ENCODE data around the gene PTPRN2.
"Not testable (repeated sequence)": the region's sequence is repeated elsewhere in the genome, so short reads cannot be mapped to it uniquely, and the experiment has no call there.

PTPRN2 gene

DNA sequence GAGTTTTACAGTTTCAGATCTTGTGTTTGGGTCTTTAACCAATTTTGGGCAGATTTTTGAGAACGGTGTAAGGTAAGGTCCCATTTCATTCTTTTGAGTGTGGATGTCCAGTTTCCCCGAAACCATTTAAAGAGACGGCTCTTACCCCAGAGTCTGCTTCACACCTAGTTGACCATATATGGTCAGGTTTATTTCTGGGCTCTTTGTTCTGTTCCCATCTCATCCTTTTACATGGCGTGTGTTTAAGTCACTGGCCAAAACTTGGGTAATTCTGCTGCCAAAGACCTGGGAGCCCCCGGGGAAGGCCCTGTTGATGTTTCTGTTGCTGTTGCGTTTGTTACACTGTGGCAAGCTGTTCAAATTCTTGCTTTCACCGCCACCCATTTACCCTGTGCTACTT is 120.1 kb downstream of the PTPRN2 start:
- no peak for DNase-seq (ENCODE audit: low spot score)

DNA sequence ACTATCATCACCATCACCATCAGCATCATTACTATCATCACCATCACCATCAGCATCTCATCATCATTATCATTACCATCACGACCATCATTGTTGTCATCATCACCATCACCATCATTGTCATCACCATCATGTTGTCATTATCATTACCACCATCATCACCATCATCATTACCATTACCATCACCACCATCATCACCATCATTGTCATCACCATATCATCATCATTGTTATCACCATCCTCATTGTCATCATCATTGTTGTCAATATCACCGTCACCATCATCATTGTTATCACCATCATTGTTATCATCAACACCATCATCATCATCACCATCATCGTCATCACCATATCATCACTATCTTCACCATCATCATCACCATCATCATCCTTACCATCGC is 124.3 kb downstream of the PTPRN2 start:
- DNase-seq (ENCODE audit: low spot score), result no peak

DNA sequence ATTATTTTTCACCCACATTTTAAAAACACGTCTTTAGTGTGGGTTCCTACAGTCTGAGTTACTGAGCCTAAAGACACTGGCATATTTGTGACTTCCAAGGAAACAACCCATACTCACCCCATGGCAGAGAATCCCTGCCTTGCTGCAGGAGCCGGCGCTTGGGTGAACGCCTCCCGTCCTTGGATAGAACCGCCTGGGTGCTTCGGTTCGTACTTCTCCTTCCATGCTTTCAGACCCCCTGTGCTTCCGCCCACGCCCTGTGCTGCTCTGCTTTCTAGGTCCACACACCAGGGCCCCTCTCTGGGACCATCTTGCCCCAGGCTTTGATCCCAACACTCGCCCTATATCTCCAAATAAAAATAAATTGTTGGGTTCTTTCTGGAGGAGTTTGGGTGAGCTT is 125.8 kb downstream of the PTPRN2 start:
- no peak for DNase-seq (ENCODE audit: low spot score)

DNA sequence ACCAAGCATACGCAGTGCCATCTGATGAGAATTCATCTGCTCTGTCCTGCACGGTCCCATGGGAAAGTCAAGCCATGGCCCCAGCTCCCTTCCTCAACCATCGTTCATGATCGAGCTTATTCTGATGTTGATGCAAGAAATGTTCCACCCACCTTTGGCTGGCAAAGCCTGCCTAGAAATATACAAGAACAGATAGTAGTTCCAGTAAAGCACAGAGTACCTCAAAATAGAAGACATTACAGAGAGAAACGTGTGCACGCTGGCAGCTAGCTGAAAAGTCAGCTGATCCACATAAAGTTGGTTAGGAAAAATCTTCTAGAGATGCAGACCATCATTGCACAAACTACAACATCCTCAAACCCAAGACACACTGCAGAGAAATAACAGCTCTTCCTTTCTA is 127.0 kb downstream of the PTPRN2 start:
- DNase-seq (ENCODE audit: low spot score), result no peak

DNA sequence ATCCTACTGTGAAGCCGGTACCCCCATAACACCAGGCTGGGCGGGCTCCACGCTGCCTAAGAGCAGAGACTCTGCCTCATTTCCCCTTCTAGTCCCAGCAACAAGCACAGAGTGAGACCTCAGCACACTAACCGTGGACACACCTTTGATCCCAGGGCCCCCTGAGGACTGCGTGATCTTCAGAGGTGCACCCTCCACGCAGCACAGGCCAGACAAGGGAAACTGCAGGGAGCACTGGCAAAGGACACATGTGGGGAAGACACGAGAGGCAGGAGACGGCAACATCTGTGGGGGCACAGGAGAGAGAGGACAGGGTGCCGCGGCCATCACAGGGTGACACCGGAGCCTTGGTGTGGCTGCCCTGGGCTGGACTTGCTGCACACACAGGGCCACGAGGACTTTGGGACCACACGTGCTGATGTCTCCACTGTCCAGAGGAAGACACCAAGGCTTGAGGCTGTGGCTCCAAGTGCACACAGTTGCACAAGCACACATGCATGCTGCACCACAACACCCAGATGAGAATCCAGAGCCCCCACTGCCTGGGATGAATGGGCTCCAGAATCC is 128.8 kb downstream of the PTPRN2 start:
- DNase-seq (ENCODE audit: low spot score), result no peak

DNA sequence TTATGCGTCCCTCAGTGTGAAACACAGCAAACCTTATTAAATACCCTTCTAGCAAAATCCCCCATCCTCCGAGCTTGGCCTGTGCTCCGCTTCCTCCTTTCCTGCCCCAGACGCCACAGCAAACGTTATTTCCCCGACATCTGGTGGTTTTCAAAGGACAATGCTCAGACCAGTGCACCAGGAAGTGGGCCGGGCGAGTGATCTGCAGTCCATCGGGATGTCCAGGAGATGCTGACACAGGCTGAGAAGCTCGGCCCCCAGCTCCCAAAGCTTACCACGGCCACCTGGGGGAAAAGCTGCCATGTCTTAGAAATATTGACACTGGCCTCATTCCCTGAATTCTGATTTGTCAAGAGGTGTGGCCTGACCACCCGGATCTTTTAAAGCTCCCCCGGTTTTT is 129.5 kb downstream of the PTPRN2 start:
- DNase-seq (ENCODE audit: low spot score), result no peak

DNA sequence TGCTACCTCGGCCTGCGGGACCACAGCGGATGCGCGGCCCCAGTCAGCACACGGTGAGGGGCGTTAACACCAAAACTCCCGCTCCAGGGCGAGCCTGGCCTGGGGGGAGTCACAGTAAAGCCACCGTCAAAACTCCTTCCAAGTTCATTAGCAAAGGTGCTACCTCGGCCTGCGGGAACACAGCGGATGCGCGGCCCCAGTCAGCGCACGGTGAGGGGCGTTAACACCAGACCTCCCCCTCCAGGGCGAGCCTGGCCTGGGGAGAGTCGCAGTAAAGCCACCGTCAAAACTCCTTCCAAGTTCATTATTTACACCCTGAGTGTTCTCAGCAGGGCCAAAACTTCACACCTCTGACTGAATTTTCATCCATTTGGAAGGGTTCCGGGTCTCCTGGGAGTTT is 130.0 kb downstream of the PTPRN2 start:
- not testable (repeated sequence) for DNase-seq (ENCODE audit: low spot score)

DNA sequence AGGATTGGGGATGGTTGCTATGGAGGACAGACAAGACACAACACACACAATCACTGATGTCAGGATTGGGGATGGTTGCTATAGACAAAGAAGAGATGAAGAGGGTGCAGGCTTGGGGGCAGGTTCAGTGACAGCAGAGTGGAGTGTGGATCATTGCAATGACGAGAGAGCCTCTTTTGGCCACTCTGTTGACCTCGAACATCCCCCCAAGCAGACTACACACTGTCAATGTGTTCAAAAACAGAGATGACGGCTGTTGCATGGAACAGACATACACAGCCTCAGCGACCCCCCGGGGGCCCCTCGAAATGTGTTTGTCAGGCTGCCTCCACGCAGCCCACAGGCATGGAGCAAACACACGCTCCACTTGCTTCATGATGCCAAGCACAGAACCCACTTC is 133.0 kb downstream of the PTPRN2 start:
- no peak for DNase-seq (ENCODE audit: low spot score)

DNA sequence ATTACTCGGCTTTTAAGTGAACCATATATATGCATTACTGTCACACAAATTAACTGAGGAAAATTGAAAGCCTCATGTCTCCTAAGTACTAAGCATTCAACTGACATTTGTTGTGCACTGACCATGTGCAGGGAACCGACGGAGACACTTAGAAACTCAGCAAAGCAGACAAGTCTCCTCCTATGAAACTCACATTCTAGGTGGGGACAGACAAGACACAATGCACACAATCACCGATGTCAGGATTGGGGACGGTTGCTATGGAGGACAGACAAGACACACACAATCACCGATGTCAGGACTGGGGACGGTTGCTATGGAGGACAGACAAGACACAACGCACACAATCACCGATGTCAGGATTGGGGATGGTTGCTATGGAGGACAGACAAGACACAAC is 134.0 kb downstream of the PTPRN2 start:
- DNase-seq (ENCODE audit: low spot score), result no peak

DNA sequence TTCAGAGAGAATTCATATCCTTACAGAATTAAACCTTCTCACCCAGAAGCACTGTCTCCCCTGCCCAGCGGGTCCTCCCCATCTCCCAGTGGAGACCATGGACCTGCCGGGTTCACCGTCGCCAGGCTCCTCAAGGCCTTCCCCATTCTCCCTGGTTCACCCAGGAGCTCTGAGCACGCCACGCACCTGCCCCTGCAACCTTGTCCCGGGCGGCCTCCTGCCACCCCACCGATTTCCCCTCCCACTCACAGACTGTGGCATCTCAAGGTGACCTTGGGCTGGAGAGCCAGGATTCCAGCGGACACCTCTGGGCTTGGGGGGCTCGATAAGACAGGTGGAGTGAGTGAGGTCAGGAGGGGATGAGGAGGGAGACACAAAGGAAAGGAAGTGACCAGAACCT is 135.3 kb downstream of the PTPRN2 start:
- DNase-seq (ENCODE audit: low spot score), result no peak

DNA sequence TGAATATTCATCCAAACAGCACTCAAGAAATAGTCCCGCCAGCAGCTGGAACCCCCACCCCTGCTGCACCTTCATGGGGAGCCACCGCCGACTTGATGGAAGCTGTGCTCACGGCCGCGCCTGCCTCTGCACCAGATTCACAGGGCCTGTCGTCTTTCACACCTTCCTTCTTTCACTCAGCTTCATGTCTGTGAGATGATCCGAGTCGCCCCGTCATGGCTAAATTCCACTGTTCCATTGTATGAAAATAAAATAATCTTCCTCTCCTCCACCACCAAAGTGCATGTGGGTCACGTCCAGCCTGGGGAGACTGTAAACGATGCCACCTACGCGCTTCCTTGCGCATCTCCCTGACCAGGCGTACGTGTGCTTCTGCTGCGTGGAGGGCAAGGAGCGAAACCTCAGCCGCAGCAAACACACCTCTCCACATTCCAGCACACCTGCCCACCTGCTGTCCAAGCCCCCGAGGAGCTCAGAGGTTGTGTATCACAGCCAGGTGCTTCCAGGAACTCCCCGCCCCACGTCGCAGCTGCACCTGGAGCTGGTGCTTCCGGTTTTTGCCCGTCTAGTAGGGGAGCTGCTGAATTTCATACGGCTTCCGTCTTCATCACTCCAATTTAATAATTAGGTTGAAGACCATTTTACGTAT is 137.0 kb downstream of the PTPRN2 start:
- no peak for DNase-seq (ENCODE audit: low spot score)

DNA sequence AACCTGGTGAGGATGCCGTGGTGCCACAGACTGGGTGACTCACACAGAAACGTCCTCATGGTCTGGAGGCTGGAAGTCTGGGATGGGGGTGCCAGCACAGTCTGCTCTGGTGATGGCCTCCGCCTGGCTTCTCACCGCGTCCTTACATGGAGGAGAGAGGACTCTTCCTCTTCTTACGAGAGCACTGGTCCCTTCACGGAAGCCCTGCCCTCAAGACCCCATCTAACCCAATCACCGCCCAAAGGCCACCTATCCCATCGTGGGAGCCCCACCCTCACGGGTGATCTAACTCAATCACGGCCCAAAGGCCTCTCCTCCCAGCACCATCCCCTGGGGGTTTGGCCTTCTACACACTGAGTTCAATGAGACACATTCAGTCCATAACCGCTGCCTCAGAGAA is 137.7 kb downstream of the PTPRN2 start:
- no peak for DNase-seq (ENCODE audit: low spot score)

DNA sequence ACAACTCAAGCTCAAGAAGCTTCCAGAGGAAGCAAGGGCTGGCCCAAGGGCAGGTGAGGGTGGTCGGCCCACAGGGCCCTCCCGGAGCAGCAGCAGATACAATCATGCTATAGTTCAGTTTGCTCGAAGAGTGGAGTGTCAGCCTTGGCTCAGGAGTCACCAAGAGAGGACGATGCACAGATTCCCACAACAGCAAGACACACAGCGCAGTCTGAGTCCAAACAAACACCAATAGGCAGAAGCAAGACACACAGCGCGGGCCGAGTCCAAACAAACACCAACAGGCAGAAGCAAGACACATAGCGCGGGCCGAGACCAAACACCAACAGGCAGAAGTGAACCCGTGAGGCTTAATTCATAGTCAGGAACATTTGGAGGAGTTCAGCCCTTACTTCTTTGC is 138.4 kb downstream of the PTPRN2 start:
- no peak for DNase-seq (ENCODE audit: low spot score)

DNA sequence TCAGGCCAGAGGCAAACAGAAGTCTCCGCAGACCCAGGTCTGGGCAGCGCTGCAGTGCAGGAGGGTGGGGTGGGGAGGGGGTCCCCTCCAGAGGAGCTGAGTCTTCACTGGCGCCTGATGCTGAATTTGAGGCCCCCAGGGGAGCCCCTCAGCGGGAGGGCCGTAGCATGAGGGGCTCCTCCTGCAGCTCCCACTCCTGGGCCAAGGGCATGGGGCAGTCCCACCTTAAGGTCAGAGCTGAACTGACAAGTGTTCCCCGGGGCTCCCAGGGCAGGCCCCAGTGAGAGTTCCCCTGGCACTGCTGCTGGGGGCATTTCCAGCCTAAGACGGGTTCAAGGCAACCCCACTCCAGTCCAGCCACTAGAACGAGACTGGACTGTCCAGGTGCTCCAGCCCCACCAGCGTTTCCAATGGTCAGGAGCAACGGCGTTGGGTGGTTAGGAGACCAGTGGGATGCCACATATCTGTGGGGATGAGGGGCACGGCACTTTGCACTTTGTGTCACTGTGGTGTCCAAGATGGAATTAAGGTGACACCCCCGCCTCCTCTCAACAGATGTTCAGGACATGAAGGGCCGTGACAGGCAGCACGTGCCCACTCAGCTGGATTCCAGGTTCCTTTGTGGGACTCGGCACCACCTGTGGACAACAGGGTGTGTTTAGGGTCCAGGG is 139.1 kb downstream of the PTPRN2 start:
- DNase-seq (ENCODE audit: low spot score), result no peak

DNA sequence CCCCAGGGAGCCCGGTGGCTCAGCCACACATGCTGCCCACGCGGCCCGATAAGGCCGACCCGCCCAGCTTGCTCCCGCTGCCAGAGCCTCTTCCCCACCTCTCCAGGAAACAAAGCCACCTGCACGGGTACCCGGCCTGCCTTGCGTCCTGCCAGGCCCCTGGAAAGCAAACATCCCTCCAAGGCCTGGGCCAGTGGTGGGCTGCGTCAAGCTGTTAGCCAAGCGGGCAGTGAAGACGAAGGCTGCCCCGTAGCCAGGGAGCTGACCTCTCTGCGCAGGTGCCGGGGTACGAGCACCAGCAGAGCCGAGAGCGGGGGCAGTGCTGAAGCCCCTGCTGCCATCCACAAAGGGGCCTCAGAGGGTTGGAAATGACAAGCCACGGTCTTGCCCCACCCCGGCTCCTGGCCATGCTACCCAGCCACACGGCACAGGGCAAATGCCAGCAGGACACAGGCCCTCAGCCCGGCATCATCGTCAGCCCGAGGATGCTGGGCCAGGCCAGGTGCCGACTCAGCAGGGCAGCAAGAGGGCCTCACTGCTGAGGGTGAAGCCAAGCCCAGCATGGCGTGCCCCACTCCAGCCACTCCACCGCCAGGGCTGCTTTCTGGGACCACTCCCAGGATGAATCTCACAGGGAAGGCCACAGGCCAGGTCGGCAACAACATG is 140.0 kb downstream of the PTPRN2 start:
- DNase-seq (ENCODE audit: low spot score), result no peak

DNA sequence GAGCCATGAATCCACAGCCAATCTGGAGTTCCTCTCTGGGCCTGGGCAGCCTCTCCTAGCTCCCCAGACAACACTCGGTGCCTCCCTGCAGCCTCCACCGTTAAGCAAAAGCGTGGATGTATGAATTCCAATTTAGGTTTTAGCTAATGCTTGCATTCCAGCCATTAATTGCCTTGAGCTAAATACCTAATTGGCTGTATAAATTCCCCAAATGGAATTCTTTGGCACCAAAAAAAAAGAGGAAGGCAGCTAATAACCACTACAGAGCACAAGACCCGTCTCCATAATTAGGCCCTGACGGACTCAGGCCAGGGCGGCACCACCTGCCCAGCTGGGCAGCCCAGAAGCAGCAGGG is 140.5 kb downstream of the PTPRN2 start:
- no peak for DNase-seq (ENCODE audit: low spot score)

DNA sequence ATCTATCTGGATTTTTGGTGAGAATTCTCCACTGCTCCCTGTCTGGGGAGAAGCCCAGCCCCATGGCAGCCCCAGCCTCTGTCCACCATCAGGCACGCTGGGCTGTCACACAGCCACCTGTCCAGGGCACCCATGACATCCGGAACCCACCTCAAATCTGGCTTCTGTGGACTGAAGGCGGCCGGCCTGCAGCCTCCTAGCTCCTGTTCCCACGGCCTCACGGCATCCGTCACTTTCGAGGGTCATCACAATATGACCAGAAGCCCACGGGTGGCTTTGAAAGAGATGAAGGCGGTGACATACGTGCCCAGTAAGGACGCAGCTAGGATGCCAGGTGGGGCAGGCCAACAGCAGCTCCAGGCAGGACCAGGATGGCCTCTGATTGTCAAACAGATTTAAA is 140.9 kb downstream of the PTPRN2 start:
- no peak for DNase-seq (ENCODE audit: low spot score)

DNA sequence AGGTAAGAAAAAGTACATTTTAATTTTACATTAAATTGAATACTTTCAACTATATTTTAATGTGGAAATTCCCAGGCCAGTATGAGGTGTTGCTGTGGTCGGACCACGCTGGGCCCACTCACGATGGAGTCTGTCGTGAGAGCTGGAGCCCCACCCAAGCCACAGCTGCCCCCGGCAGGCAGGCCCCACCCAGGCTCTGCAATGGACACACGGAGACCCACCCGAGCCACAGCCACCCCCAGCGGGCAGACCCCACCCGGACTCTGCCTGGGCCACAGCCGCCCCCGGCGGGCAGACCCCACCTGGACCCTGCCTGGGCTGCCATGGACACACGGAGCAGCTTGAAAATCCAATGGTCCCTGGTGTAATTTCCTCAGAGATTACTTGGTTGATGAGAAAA is 141.3 kb downstream of the PTPRN2 start:
- no peak for DNase-seq (ENCODE audit: low spot score)

DNA sequence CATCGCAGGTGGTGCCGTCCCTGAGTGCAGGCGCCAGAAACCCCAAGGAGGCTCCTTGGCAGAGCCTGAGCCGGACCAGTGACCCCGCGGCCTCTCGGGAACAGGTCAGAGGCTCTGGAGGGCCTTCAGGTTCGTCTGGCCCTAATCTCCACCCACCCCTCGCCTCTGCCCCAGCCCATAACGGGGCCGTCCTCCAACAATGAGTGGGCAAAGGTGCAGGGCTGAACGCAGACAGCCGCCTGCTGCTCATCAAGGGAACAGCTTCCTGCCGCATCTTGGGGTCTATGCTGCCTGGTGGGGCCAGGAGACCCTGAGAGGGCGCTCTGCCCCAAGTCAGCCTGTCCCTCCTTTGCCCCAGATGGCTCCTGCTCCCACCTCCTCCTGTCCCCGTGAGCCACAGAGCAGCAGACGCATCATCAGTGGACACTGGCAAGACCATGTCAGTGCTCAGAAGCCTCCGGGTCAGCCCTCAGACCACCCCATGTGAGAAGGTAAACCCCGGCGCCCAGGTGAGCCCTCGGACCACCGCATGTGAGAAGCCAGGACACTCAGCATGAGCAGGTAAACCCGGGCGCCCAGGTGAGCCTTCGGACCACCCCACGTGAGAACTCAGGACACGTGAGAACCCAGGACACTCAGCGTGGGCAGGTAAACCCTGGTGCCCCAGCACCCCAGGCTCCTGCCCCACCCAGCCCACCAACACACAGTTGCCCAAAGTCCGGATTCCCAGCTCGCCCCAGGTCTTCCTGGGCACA is 142.0 kb downstream of the PTPRN2 start:
- no peak for DNase-seq (ENCODE audit: low spot score)

DNA sequence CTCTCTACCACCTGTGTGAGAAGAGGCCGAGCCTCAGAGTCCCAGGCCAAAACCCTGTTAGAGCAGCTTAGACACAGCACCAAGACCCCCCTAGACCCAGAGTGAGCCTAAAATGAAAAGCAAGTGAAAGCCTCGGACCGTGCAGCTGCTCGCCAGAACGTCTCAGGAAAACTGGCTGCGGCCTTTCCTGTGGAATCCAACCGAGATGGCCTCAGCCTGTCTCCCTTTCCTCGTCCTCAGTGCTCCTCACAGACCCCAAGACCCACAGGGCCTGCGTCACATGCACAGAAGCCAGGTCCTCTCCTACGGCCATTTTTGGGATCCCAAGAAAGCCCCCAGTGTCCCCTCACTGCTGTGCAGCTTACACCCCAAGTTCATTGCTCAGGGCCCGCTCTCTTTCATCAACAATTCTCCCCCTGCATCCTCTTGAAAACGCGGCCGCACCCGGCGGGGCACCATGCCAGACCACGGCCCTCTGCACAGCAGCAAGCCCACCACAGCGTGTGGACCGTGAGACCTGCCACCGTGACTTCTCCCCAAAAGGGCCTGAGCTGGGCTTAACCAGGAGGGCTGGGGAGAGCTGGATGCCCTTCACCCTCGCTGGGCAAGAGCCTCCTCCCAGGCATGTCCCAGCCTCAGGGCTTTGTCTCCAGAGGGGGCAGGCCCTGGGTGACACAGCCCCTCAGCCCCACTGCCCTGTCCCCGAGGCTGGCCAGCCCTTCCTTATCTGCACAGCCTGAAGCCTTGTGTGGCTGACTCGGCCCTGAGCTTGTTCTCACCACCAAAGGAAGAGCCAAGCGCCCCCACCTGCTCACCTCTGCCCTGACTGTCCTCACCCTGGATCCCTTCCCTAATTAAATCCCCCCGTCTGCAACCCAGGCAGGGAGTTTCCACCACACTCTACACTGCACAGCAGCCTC is 142.9 kb downstream of the PTPRN2 start:
- no peak for DNase-seq (ENCODE audit: low spot score)

DNA sequence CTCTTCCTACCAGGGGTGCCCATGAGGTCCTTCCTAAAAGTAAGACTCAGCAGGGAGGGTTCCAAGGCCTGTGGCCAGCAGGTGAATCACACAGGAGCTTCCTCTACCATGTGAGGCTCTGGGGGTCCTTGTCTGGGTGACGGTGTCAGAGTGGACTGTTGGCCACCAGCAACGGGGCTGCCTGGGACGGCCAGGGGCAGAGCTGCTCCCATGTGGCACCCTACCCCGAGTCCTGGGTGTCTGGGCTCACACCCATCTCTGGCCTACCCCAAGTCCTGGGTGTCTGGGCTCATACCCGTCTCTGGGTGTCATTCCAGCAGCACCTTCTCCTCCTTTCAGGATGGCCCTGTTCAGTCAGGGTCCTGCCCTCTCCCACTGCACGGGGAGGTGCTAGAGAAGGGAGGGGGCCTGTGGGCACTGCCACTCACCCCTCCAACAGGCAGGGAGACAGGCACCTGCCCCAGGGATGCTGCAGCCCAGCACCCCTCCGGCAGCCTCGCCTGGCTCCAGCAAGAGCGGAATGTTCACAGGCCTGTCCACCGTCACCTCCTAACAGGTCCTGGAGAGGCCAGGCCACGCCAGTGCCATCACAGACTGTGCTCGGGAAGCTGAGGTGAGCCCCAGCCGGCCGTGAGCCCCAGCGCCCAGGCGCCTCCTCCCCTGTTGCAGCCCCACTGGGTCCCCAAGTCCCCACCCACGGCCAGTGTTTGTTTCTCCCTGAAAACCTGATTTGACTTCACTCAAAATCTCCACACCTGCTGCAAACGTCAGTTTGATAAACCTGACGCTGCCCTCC is 143.7 kb downstream of the PTPRN2 start:
- no peak for DNase-seq (ENCODE audit: low spot score)
